ENCODE results near the gene EIF3B.

Gene EIF3B

DNA sequence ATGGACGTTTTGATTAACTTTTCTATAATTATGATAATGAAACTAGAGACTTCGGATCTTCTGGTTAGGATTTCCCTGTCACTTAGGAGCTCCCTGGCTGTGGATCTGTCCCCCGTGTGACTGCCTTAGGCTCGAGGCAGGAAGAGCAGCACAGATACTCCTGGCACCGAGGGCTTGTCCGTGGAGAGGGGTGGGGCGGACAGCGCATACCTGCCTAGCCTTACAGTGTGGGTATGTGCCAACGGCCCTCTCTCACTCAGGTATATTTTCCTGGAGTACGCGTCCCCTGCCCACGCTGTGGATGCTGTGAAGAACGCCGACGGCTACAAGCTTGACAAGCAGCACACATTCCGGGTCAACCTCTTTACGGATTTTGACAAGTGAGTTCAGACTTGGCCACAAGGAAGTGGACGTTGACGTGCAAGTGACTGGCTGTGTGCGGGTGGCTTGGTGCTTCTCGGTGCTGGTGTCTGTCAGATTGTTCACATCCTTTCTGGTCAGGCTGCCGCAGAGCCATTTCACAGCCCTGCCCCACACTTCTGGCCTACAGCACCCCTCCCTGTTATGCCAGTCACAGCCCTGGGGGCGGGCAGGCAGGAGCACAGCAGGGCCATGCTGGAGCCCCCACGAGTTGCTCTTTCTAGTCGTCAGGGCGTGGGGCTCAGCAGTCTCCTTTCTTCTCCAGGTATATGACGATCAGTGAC lies 7.9 kb downstream of the EIF3B start:
- TF ChIP-seq GATA2 (IDR thresholded peaks at IDR 0.05; ENCODE audit: low read depth, low read length): no peak
- no peak for TF ChIP-seq GATA3 (IDR thresholded peaks at IDR 0.05; ENCODE audit: low read depth, low read length)

DNA sequence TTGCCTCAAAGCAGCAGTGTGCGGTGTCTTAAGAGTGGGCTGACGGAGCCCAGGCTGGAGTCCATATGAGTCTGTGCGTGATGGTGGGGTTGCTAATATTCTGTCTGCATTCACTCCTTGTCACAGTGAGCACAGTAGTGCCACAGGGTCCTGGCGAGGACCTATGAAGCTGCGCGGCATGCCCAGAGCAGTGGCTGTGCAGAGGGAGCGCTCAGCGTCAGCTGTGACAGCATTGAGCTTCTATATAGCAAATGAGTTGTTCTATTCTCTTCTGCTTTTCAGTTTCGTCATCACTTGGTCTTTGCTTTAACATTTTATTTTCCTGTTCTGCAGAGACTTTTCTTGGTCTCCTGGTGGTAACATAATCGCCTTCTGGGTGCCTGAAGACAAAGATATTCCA lies 14.5 kb downstream of the EIF3B start:
- no peak for TF ChIP-seq GATA3 (IDR thresholded peaks at IDR 0.05; ENCODE audit: low read depth, low read length)
- no peak for TF ChIP-seq GATA2 (IDR thresholded peaks at IDR 0.05; ENCODE audit: low read depth, low read length)

DNA sequence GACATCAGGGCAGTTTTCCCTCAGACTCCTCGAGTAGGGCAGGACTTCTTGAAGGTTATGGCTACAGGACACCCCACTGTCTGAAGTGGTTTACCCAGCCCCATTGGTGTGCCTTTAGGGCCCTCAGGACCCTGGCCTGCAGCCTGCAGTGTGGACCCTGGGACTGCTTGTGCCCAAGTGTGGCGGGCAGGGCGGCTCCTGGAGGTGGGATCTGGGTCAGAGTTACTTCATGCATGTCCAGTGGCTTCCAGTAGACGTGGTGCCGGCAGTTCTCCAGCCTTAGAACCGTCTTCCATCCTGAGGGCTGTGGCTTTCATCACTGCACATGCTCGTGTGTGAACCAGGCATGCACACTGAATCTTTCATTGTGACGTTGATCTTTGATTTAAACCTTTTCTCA lies 16.7 kb downstream of the EIF3B start:
- TF ChIP-seq GATA3 (IDR thresholded peaks at IDR 0.05; ENCODE audit: low read depth, low read length) (no peak), GATA2 (IDR thresholded peaks at IDR 0.05; ENCODE audit: low read depth, low read length) (no peak)

DNA sequence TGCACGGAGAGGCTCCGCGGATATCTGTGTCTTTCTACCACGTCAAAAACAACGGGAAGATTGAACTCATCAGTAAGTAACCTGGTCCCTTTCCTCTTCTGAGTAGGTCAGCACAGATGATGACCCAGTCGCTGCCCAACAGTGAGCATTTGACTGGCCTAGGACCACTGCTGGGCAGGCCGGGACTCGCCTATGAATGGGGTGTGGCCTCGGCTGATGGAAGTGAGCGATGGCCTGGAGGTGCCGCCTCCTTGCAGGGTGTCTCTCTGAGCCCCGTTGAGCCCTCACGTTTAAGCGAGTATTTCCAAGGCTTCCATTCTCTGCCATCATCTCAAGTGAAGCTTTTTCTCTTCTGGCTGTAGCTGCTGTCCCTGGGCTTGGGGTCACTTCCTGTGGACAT lies 18.1 kb downstream of the EIF3B start:
- TF ChIP-seq GATA2 (IDR thresholded peaks at IDR 0.05; ENCODE audit: low read depth, low read length) (no peak), GATA3 (IDR thresholded peaks at IDR 0.05; ENCODE audit: low read depth, low read length) (no peak)

DNA sequence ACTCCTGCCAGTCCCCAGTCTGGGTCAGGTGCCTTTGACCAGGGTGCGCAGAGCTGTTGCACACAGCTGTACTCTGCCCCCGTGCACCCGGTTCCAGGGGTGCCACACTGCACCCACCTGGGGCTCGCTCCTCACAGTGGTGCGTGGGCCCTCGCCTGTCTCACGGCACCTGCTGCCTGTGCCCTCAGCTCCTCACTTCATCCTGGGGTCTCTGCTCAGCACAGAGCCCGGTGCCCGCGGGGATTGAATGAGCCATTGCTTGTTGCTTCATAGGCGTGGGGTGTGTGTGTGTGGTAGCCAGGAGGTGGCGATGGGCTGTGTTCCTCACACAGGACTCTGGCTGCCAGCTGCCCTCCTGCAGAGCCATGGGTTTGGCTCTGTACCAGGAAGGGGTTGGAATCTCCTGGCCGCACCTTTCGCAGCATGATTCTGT lies 18.5 kb downstream of the EIF3B start:
- TF ChIP-seq GATA3 (IDR thresholded peaks at IDR 0.05; ENCODE audit: low read depth, low read length) (no peak), GATA2 (IDR thresholded peaks at IDR 0.05; ENCODE audit: low read depth, low read length) (no peak)

DNA sequence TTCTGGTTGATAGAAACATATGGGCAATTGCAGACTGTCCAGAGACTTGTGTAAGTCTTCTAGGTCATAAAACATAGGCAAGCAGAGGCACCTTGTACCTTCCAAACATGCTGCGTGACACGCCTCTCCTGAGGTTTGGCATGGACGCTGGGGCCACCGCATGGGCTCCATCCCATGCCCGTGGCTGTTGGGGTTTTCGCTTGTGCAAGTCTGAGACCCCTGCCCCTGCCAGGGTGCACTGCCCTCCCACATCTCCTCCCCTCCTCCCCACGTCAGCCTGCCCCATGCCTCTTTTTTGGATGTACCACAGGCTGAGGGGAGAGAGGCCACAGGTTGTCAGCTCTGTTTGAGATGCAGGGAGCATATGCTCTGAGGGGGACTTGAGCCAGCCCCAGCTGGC lies 19.0 kb downstream of the EIF3B start:
- TF ChIP-seq GATA2 (IDR thresholded peaks at IDR 0.05; ENCODE audit: low read depth, low read length): no peak
- TF ChIP-seq GATA3 (IDR thresholded peaks at IDR 0.05; ENCODE audit: low read depth, low read length): no peak

DNA sequence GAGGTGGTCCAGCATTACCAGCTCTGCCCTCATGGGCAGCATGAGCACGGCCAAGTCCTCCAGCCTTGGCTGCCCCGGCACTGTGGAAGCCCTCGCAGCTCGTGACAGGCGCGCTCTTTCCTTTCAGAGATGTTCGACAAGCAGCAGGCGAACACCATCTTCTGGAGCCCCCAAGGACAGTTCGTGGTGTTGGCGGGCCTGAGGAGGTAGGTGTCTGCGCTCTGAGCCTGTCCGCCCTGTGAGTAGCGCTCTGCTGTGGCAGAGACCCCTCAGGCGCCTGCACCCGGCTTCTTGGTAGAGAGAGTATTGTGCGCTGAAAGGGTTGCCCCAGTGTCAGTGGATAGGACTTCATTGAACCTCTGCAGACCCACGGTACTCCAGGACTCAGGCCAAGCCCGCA lies 19.8 kb downstream of the EIF3B start:
- TF ChIP-seq GATA3 (IDR thresholded peaks at IDR 0.05; ENCODE audit: low read depth, low read length) (no peak), GATA2 (IDR thresholded peaks at IDR 0.05; ENCODE audit: low read depth, low read length) (no peak)

DNA sequence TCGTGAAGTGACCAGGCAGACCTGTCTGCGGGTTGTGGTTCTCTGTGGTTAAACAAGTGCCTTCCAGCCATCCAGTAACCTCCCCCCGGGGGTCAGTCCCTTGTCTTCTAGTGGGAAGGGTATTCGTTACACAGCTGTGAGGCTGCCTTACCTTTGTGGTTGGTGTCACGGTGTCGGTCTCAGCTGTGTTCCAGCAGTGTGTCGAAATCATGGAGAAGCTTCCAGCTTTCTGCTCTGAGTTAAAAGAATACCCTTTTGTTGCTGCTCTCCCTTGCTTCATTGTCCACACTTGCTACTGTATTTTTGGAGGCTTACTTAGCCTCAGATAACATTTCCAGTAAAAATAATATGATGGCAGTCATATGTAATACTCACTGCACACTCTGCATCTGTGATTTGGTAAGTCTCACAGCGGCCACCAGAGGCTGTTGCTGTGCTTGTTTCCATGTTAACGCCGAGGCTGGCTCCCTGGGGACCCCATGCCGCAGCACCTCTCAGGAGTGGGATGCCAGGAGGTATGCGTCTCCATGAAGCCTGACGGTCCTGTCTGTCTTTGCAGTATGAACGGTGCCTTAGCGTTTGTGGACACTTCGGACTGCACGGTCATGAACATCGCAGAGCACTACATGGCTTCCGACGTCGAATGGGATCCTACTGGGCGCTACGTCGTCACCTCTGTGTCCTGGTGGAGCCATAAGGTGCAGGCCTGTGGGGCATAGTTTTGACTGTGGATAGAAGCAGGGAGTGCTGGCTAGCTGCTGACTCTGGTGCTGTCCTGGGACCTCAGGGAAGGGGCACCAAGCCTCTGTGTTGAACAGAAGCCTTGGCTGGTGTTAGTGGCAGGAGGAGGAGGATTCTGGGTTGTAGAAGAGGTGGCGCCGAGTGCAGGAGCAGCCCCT lies 20.5 kb downstream of the EIF3B start:
- TF ChIP-seq GATA3 (IDR thresholded peaks at IDR 0.05; ENCODE audit: low read depth, low read length): no peak
- TF ChIP-seq GATA2 (IDR thresholded peaks at IDR 0.05; ENCODE audit: low read depth, low read length): no peak

DNA sequence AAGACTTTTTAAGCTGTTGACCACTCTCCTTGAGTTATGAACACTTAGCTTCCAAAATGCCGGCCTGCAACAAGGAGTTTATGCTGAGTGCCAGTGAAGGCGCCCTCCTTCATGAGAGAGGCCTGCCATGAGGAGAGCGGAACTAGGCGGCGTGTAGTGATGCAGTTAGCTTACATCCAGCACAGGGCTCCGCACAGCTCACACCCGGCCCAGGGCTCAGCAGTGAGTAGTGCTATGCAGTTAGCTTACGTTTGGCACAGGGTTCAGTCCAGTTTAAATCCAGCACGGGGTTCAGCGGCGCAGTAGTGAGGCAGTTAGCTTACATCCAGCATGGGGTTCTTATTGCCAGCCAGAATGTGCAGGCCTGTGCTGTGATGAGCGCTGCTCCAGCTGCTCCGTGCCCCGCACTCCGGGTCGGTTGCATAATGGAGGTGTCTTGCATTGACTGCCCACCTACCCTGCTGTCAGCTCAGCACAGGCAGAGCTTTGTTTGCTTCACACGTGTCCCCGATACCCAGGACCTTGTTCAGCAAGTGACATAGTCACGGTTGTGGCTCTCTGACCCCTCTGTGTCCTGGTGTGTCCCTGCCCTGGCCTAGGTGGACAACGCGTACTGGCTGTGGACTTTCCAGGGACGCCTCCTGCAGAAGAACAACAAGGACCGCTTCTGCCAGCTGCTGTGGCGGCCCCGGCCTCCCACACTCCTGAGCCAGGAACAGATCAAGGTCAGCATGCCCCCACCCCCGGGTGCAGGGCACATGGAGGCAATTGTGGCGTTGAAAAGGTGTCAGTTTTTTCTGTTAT lies 21.9 kb downstream of the EIF3B start:
- TF ChIP-seq GATA3 (IDR thresholded peaks at IDR 0.05; ENCODE audit: low read depth, low read length) (no peak), GATA2 (IDR thresholded peaks at IDR 0.05; ENCODE audit: low read depth, low read length) (no peak)

DNA sequence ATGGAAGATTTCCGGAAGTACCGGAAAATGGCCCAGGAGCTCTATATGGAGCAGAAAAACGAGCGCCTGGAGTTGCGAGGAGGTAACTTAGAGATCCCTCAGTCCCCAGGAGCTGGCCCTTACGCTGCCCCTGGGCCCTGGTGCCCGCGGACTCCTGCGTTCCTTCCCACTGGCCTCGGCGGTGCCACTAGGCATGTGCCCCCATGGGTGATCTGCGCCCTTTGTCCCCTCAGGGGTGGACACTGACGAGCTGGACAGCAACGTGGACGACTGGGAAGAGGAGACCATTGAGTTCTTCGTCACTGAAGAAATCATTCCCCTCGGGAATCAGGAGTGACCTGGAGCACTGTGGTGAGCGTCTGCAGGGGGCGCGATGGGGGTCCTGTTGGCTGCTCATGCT lies 24.5 kb downstream of the EIF3B start:
- no peak for TF ChIP-seq GATA3 (IDR thresholded peaks at IDR 0.05; ENCODE audit: low read depth, low read length)
- TF ChIP-seq GATA2 (IDR thresholded peaks at IDR 0.05; ENCODE audit: low read depth, low read length): no peak

DNA sequence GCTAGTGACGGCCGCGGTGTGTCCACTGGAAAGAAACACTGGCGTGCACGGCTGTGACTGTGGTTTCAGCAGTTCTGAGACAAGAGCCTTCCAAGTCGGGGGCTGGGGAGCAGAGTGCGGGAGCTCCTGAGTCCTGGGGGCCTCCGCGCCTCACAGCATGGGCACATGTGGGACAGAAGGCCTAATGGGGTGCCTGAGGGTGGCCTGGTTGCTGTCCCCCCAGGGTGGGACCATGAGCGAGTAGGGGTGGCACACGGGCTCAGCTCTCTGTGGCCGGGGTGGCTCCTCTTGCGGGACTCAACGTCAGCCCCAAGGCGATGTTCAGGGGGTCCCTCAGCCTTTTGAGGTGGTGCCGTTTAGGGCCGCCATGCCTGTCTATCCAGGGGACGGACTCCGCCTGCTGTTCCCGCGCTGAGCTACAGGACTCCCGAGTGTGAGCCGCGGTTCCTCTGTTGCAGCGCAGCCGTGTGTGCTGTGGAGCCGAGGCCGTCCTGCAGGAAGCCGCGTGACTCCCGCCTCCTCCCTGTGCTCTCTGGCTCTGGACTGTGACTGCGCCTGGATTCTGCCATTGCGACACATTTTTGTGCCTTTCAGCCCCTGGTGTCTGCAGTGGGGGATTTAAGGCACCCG lies 25.3 kb downstream of the EIF3B start:
- TF ChIP-seq GATA2 (IDR thresholded peaks at IDR 0.05; ENCODE audit: low read depth, low read length) (no peak), GATA3 (IDR thresholded peaks at IDR 0.05; ENCODE audit: low read depth, low read length) (no peak)

DNA sequence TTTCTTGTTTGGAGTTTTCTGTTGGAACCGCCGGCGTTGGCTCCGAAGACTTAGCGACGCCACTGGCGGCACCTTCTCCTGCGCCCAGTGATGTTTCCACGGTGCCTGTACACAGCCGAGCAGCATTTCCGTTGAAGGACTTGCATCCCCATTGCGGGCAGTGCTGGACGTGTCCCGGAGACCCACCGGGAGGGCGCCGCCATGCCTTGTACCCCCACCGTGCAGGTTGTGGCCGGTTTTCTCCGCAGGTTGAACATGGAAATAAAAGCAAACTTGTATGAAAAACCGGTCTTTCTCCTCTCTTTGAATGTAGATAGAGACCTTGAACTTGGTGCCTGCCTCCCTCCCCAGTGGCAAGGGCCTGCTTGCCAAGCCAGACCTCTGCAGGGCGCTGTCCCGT lies 25.8 kb downstream of the EIF3B start:
- TF ChIP-seq GATA3 (IDR thresholded peaks at IDR 0.05; ENCODE audit: low read depth, low read length) (no peak), GATA2 (IDR thresholded peaks at IDR 0.05; ENCODE audit: low read depth, low read length) (no peak)

DNA sequence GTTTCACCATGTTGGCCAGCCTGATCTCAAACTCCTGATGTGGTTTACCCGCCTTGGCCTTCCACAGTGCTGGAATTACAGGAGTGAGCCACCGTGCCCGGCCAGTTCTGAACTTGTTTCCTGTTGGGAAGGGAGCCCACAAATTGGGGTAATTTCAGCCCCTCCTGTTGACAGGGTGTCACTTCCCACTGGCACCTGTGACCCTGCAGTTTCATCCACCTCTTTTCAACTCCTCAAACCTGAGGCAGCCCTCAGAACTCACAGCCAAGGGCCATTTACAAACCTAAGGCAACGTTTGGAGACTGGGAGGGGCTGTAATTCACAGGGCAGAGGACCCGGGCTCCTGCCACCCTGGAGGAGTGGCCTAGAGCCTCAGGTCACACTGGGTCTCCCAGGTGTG lies 26.6 kb downstream of the EIF3B start:
- no peak for TF ChIP-seq GATA3 (IDR thresholded peaks at IDR 0.05; ENCODE audit: low read depth, low read length)

Measured in SH-SY5Y (cell line).